GM18868 (cell line): ENCODE data around the gene PEA15.

Experiments used
- ATAC-seq: cut with Tn5 transposase; IDR thresholded peaks from one replicate; pipeline ENCODE4 v1.9.1; 2021; ENCODE audit warnings: mild to moderate bottlenecking, moderate library complexity; ENCODE audit not compliant: unreplicated experiment

PEA15 gene, protein sequence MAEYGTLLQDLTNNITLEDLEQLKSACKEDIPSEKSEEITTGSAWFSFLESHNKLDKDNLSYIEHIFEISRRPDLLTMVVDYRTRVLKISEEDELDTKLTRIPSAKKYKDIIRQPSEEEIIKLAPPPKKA

DNA sequence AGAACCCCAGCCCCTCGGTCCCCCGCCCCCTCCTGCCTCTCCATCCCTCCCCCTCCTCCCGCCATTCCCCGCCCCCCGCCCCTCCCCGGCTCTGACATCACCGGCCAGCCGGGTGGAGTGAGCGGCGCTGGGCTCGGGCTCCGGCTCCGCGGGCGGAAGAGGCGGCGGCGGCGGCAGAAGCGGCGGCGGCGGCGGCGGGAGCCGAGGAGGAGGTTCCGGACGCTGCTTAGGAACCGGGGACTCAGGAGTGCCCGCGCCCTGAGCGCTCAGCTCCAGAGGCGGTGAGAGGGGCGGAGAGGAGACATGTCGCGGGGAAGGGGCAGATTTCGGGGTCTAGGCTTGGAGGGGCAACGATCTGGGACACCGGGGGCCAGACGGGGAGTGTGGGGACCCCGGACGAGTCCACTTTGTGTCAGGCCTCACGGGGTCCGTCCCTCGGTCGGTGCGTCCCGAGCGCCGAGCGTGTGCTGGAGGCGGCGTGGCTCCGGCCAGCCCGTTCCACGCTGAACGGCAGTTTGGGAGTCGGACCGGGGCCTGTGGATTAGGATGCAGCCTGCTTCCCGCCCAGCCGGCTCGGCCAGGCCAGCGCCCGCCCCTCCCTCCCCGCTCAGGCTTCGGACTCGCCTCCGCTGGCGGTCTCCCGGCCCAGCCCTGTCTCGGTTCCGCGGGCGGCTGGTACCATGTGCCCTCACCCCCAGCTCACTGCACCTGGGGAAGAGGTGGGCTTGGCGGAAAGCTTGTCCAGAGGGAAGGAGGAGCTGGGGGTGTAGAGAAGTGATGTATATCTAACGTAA lies at the start of gene PEA15:
PEA15 (plus strand) TSS at position 143 of the 794 bp plus-strand sequence. CDS start 6,161 bp downstream, outside the sequence.
- ATAC-seq: peak; percentile 39

DNA sequence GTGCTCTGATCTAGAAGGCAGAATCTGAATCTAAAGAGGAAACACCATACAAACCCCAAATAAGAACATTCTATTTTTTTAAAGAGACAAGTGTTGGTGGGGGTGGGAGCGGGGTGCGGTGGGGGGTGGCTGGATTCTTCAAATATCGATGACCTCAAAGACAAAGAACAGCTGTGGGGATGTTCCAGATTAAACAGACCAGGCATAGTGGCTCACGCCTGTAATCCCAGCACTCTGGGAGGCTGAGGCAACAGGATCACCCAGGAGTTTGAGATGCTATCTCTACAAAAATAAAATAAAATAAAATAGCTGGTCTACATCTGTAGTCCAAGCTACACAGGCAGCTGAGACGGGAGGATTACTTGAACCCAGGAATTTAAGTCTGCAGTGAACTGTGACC lies 48.8 kb upstream of the PEA15 start:
- ATAC-seq: no peak

DNA sequence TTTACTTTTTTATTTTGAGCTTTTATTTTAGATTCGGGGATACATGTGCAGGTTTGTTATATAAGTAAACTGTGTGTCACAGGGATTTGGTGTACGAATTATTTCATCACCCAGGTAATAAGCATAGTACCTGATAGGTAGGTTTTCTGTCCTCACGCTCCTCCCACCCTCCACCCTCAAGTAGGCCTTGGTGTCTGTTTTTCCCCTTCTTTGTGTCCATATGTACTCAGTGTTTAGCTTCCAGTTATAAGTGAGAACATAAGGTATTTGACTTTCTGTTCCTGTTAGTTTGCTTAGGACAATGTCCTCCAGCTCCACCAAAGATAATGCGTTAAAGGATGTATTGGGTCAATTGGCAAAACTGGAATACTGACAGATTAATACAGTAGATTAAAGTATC lies 48.0 kb upstream of the PEA15 start:
- no peak for ATAC-seq

GRCh38 chr1:160158031-160158430 lies 47.2 kb upstream of the PEA15 start:
- ATAC-seq: no peak

DNA sequence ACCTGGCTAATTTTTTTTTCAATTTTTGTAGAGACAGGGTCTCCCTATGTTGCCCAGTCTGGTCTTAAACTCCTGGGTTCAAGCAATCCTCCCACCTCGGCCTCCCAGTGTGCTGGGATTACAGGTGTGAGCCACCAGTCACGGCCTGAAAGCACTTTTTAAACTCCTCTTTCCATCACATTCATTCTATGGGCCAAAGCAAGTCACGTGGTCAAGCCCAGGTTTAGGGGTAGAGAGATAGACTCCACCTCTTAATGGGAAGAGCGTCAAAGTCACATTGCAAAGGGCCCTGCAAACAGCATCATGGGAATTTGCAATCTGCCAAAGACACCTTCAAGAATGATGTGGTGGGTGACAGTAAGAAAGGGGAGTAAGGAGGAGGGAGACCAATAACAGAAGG lies 46.6 kb upstream of the PEA15 start:
- no peak for ATAC-seq

- ATAC-seq: no peak
Observed at GRCh38 chr1:160159846-160160245, 45.3 kb upstream of the PEA15 start.

- peak; percentile 52 for ATAC-seq
Observed at GRCh38 chr1:160161965-160162705, 43.0 kb upstream of the PEA15 start.

DNA sequence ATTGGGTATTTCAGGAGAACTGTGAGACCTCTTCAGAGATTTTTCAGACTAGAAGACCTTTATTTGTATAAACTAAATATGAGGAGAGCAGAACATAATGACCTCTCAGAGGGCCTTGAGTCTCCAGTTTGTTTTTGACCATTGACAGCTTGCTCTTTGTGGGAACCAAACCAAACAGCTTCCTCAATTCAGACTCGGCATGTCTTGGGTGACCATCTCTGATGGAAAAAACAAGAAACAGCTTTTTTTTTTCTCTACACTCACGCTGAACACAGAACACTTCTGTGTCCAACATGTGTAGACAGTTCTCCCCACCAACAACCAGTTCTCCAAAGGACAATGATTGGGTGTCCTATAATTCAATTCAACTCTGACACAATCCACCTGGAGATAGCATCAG lies 42.3 kb upstream of the PEA15 start:
- no peak for ATAC-seq

GRCh38 chr1:160163615-160164014 lies 41.6 kb upstream of the PEA15 start:
- no peak for ATAC-seq

- ATAC-seq: no peak
Observed at GRCh38 chr1:160164121-160164520, 41.1 kb upstream of the PEA15 start.

DNA sequence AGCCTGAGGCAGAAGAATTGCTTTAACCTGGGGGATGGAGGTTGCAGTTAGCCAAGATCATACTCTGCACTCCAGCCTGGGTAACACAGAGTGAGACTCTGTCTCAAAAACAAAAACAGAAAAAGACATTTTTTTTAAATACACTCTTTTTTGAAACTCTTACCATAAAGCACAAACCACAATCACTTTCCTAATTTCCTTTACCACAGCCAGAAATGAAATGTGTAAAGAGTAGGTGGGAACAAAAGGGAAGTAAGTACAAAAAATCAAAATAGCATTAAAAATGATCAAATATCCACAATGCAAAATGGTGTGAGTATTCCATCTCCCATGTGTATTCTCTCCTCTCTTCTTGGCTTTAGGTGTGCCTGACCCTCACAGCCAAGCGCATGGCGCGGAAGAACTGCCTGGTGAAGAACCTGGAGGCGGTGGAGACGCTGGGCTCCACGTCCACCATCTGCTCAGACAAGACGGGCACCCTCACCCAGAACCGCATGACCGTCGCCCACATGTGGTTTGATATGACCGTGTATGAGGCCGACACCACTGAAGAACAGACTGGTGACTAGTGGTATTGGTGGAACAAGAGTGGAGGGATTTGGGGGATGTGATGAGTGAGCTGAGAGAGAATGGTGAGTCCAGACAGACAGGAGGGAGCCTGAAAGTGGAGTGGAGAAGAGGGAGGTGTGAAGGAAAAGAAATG lies 38.9 kb upstream of the PEA15 start:
- no peak for ATAC-seq

DNA sequence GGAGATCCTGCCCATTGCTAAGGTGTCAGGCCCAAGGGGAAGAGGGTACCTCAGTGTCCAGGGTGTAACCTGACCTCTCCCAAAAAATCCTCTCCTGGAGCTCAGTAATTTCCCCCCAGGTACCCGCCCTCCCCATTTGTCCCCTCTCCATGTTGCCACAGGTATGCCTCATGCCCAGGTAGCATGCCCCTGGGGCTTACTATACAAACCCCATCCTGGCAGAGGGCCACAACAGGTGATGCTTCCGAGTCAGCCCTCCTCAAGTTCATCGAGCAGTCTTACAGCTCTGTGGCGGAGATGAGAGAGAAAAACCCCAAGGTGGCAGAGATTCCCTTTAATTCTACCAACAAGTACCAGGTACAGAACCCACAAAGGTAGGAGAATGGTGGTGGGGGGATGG lies 38.1 kb upstream of the PEA15 start:
- no peak for ATAC-seq

GRCh38 chr1:160167580-160167979 lies 37.6 kb upstream of the PEA15 start:
- no peak for ATAC-seq

DNA sequence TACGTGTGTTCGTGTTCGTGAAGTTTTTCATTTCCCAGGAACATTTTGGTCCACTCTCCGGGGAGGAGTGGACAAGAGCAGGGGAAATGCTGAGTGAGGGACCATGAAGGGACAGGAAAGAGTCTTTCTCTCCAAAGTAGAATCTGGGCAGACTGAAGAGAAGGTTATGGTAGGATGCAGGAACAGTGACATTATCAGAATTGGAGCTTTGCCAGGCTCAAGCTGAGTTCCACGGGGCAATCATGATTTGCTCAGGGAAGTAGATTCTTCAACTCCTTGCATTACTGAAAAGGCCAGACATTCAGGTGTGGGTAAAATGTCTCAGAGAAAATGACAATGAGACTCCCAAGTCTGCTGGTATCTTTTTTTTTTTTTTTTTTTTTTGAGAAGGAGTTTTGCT lies 37.2 kb upstream of the PEA15 start:
- ATAC-seq: no peak

- no peak for ATAC-seq
Observed at GRCh38 chr1:160168609-160169369, 36.4 kb upstream of the PEA15 start.

DNA sequence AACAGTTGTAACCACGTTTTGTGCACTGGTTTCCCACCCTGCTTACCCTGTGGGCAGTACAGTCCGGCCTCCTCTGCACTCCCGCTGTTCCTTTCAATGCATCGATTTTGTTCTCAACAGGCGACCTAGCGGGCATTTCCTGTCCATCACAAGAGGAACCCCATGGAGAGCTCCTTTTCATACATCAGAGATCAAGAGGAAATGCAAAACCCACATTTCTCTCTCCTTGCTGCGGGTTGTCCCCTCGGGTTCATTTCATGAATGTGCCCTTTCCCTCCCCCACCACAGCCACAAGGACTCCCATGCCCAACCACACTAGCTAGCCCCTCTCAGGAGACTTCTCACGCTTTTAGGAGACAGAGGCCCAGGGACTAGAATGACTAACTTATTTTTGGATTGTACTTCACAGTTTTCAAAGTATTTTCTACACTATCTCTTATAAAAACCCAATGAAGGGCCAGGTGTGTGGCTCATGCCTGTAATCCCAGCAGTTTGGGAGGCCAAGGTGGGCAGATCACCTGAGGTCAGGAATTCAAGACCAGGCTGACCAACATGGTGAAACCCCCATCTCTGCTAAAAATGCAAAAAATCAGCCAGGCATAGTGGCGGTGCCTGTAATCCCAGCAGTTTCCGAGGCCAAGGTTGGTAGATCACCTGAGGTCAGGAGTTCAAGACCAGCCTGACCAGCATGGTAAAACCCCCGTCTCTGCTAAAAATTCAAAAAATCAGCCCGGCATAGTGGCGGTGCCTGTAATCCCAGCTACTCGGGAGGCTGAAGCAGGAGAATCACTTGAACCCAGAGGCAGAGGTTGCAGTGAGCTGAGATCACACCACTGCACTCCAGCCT lies 35.4 kb upstream of the PEA15 start:
- peak; percentile 85 for ATAC-seq

DNA sequence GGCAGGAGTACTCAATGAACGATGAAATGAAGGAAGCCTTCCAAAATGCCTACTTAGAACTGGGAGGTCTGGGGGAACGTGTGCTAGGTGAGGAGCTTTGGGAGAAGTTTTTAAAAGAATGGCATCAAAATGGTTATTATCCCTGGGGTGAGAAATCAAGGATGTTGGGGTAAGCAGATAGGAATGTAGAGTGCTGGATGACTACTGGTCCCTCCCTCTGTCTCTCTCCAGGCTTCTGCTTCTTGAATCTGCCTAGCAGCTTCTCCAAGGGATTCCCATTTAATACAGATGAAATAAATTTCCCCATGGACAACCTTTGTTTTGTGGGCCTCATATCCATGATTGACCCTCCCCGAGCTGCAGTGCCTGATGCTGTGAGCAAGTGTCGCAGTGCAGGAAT lies 33.8 kb upstream of the PEA15 start:
- no peak for ATAC-seq

DNA sequence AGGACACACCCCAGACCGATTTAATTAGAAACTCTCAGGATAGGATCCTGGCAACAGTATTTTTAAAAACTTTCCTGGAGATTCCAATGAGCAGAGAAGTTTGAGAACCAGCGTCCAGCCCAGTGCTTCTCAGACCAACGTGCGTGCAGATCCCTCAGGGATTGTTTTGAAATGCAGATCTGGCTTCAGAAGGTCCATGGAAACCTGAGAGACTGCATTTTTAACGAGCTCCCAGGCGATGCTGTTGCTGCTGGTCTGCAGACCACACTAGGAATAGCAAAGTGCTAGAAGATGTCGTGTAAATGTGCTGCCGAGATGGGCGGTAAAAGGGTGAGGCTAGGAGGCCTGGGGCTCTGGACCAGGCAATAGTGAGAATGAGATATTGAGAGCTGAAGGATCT lies 33.2 kb upstream of the PEA15 start:
- ATAC-seq: no peak

- ATAC-seq: peak; percentile 50
Observed at GRCh38 chr1:160177231-160177630, 28.0 kb upstream of the PEA15 start.

- ATAC-seq: no peak
Observed at GRCh38 chr1:160177667-160178066, 27.5 kb upstream of the PEA15 start.
